ENCODE measurements around the gene SND1. TPM values are rescaled to one million over a fixed set of nuclear protein-coding genes. Genes with fewer than 3 reads are reported as not detected.

SND1 gene
- total and polyA plus RNA-seq, 10 of the 15 experiments (the other 5 are each of a cell fraction or from before 2014, with no cell fraction given) = 52.4 to 270 (median 146) TPM

DNA sequence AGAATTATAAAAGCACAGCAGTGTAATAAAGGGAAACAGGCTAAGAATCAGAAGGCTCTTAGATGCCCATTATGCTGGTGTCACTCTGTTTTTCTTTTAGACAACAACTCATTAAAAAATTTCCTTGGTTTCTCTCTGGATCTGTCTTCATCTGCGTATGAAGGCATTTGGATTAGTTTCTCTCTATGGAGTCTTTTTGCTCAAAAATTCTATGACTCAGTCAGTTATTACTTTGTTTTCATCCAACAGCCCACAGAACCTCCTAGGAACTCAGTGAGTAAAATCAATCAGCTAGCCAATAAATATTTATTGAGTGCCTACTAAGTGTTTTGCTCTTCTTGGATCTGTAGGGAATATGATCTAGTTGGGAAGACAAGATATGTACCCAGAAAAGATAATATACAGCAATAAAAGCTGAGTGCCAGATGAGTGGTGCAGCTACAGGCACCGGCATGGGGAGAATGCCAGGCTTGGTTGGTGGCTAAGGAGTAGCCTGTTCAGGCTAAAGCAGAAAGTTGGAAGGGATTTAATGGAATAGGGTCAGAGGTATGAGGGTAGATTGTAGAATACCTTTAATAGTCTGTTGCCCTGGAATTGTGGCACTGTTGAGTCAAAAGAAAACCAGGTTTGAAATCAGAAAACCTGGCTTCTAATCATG, 223.1 kb downstream of the SND1 start:
- no peaks in the 10 kb centered on the region for H3K27me3 ChIP-seq (replicated peaks in 1 of 2; ENCODE audit: control insufficient read depth in 2 of 2, insufficient read depth in 2 of 2, low read length in 1 of 2)
- ChIA-PET RAD21 (ENCODE audit: unreplicated experiment) (interaction anchor here (0.7 to 1.4 kb wide), 3 partner anchors 25 to 29 kb away, joined by 3 read pairs; no protein-coding TSS in a partner anchor), SMC1A (ENCODE audit: uncharacterized antibody, unreplicated experiment) (interaction anchor here (0.8 to 3.2 kb wide), 4 partner anchors 24 to 152 kb away, joined by 3 to 12 read pairs (median 3); no protein-coding TSS in a partner anchor), CTCF (interaction anchor here (0.6 kb wide), 1 partner anchor 28 kb away, joined by 3 read pairs; no protein-coding TSS in a partner anchor), POLR2A (interaction anchor here (0.6 kb wide), 1 partner anchor 243 kb away, joined by 7 read pairs; no protein-coding TSS in a partner anchor)
- no TSS peak for BruUV-seq (replicated peaks)
- H3K9ac ChIP-seq (ENCODE audit: control insufficient read depth, insufficient read depth, low read length) = no peak overlapping the region
- intact Hi-C loops (cut with micrococcal nuclease; ENCODE audit: unreplicated experiment) = no loop called here
- TF ChIP-seq ZNF207 (IDR thresholded peaks at IDR 0.05; ENCODE audit: borderline replicate concordance) (no peak), LARP7 (IDR thresholded peaks at IDR 0.05) (no peak), WRNIP1 (IDR thresholded peaks at IDR 0.05; ENCODE audit: borderline replicate concordance, low read depth, low read length) (no peak), SREBF1 (IDR thresholded peaks at IDR 0.05; ENCODE audit: low read length) (no peak)
- no peak overlapping the region for H2AFZ ChIP-seq (ENCODE audit: control insufficient read depth, low read depth, low read length)
- H3K4me1 ChIP-seq (ENCODE audit: control insufficient read depth, insufficient read depth, low read length) = peaks cover 7% of the 10 kb centered on the region; the same call in 1 of the 2 replicates
- H3K9me3 ChIP-seq (replicated peaks; ENCODE audit: control insufficient read depth, insufficient read depth, low read length) = no peaks in the 10 kb centered on the region; the same call in 2 of the 3 replicates
- DNase-seq (ENCODE audit: low read depth, low spot score) (no peak), ATAC-seq (no peak), FAIRE-seq (no peak)
- 97% methylated on average over 2 of the region's 2 CpGs for WGBS (ENCODE audit: insufficient coverage, insufficient replicate concordance, low lambda C conversion rate, missing lambda C conversion rate)
- peaks cover 11% of the 10 kb centered on the region for H3K79me2 ChIP-seq (ENCODE audit: control insufficient read depth, insufficient read depth, low read length)
- H4K20me1 ChIP-seq (ENCODE audit: control insufficient read depth, insufficient read depth) = no peaks in the 10 kb centered on the region
- in situ Hi-C loops (cut with MboI) = no loop called here
- no peaks in the 10 kb centered on the region; a peak in 2 of 4 replicates for H3K36me3 ChIP-seq (ENCODE audit: control insufficient read depth in 2 of 2, insufficient read depth in 2 of 2, low read length in 1 of 2)
- no peak overlapping the region for H3K4me3 ChIP-seq
- no peak overlapping the region for H3K27ac ChIP-seq (ENCODE audit: control insufficient read depth, insufficient read depth)
- H3K4me2 ChIP-seq (ENCODE audit: control insufficient read depth, insufficient read depth) = no peak overlapping the region

DNA sequence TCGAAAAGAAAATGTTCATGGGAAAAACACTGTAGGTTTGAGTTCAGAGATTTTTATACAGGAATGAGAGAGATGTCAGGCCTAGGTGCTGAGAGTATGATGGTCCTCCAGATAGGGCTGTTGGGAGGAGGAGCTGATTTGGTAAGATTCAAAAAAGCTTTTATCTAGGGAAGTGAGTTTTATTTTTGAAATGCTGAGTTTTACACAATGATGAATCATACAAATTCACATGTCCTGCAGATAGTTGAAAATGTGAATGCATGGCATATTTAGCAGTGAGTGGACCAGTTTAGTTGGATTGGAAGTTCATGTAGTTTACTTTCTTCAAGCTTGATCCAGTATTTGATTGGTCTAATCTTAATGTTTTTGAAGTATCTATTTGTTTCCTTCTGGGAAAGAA, 224.4 kb downstream of the SND1 start:
- H3K27me3 ChIP-seq (replicated peaks in 1 of 2; ENCODE audit: control insufficient read depth in 2 of 2, insufficient read depth in 2 of 2, low read length in 1 of 2) = no peaks in the 10 kb centered on the region
- DNase-seq (ENCODE audit: low read depth, low spot score) (no peak), FAIRE-seq (no peak), ATAC-seq (no peak)
- H3K9me3 ChIP-seq (replicated peaks; ENCODE audit: control insufficient read depth, insufficient read depth, low read length) = no peaks in the 10 kb centered on the region
- 90% methylated on average over 1 of the region's 1 CpG for WGBS (ENCODE audit: insufficient coverage, insufficient replicate concordance, low lambda C conversion rate, missing lambda C conversion rate)
- H3K27ac ChIP-seq (ENCODE audit: control insufficient read depth, insufficient read depth) = no peak overlapping the region
- H4K20me1 ChIP-seq (ENCODE audit: control insufficient read depth, insufficient read depth) = no peaks in the 10 kb centered on the region
- BruUV-seq (replicated peaks) = no TSS peak
- RAD21 ChIA-PET (ENCODE audit: unreplicated experiment) = no interaction called here
- no peak overlapping the region for H2AFZ ChIP-seq (ENCODE audit: control insufficient read depth, low read depth, low read length)
- H3K36me3 ChIP-seq (ENCODE audit: control insufficient read depth in 2 of 2, insufficient read depth in 2 of 2, low read length in 1 of 2) = no peaks in the 10 kb centered on the region; a peak in 2 of 4 replicates
- H3K4me1 ChIP-seq (ENCODE audit: control insufficient read depth, insufficient read depth, low read length) = peaks cover 7% of the 10 kb centered on the region; the same call in 1 of the 2 replicates
- no peak overlapping the region for H3K9ac ChIP-seq (ENCODE audit: control insufficient read depth, insufficient read depth, low read length)
- POLR2A ChIA-PET = interaction anchor here (1.0 kb wide), 1 partner anchor 18 kb away, joined by 3 read pairs; no protein-coding TSS in a partner anchor
- H3K4me3 ChIP-seq = no peak overlapping the region
- in situ Hi-C loops (cut with MboI) (no loop called here), intact Hi-C loops (cut with micrococcal nuclease; ENCODE audit: unreplicated experiment) (no loop called here)
- H3K79me2 ChIP-seq (ENCODE audit: control insufficient read depth, insufficient read depth, low read length) = peaks cover 9% of the 10 kb centered on the region
- SMC1A ChIA-PET (ENCODE audit: uncharacterized antibody, unreplicated experiment) = interaction anchor here (0.7 to 3.2 kb wide), 5 partner anchors 10 to 106 kb away, joined by 3 to 12 read pairs (median 3); no protein-coding TSS in a partner anchor
- CTCF ChIA-PET = interaction anchor here (0.8 to 1.0 kb wide), 2 partner anchors 34 to 35 kb away, joined by 3 read pairs; no protein-coding TSS in a partner anchor
- no peak overlapping the region for H3K4me2 ChIP-seq (ENCODE audit: control insufficient read depth, insufficient read depth)
- no peak for TF ChIP-seq LARP7 (IDR thresholded peaks at IDR 0.05)
- no peak for TF ChIP-seq IKZF2 (IDR thresholded peaks at IDR 0.05)
- no peak for TF ChIP-seq MXI1 (IDR thresholded peaks at IDR 0.05; ENCODE audit: low read depth, low read length)
- TF ChIP-seq, protein P1, sequence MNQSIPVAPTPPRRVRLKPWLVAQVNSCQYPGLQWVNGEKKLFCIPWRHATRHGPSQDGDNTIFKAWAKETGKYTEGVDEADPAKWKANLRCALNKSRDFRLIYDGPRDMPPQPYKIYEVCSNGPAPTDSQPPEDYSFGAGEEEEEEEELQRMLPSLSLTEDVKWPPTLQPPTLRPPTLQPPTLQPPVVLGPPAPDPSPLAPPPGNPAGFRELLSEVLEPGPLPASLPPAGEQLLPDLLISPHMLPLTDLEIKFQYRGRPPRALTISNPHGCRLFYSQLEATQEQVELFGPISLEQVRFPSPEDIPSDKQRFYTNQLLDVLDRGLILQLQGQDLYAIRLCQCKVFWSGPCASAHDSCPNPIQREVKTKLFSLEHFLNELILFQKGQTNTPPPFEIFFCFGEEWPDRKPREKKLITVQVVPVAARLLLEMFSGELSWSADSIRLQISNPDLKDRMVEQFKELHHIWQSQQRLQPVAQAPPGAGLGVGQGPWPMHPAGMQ (IDR thresholded peaks at IDR 0.05; ENCODE audit: borderline replicate concordance) = no peak
- no peak for TF ChIP-seq POLR2A (IDR thresholded peaks at IDR 0.05; ENCODE audit: low read depth, low read length)
- TF ChIP-seq, protein P2, sequence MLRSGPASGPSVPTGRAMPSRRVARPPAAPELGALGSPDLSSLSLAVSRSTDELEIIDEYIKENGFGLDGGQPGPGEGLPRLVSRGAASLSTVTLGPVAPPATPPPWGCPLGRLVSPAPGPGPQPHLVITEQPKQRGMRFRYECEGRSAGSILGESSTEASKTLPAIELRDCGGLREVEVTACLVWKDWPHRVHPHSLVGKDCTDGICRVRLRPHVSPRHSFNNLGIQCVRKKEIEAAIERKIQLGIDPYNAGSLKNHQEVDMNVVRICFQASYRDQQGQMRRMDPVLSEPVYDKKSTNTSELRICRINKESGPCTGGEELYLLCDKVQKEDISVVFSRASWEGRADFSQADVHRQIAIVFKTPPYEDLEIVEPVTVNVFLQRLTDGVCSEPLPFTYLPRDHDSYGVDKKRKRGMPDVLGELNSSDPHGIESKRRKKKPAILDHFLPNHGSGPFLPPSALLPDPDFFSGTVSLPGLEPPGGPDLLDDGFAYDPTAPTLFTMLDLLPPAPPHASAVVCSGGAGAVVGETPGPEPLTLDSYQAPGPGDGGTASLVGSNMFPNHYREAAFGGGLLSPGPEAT (IDR thresholded peaks at IDR 0.05; ENCODE audit: low read depth) = no peak
- TF ChIP-seq, protein P3, sequence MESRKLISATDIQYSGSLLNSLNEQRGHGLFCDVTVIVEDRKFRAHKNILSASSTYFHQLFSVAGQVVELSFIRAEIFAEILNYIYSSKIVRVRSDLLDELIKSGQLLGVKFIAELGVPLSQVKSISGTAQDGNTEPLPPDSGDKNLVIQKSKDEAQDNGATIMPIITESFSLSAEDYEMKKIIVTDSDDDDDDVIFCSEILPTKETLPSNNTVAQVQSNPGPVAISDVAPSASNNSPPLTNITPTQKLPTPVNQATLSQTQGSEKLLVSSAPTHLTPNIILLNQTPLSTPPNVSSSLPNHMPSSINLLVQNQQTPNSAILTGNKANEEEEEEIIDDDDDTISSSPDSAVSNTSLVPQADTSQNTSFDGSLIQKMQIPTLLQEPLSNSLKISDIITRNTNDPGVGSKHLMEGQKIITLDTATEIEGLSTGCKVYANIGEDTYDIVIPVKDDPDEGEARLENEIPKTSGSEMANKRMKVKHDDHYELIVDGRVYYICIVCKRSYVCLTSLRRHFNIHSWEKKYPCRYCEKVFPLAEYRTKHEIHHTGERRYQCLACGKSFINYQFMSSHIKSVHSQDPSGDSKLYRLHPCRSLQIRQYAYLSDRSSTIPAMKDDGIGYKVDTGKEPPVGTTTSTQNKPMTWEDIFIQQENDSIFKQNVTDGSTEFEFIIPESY (IDR thresholded peaks at IDR 0.05) = no peak

Measured in GM12878 (cell line).